RWPE1 (cell line): Measurements from ENCODE around the gene ADI1.

Experiments
- CTCF ChIA-PET: fragments of 350-600 bp; sonication (Branson Sonifier 250); formaldehyde crosslinking; extraction: SDS; loops from one replicate; lab custom pipeline; 2021; lab: Yijun Ruan, JAX
- POLR2A ChIA-PET: fragments of 400-600 bp; formaldehyde crosslinking; extraction: SDS; loops from one replicate; lab custom pipeline; 2020; ENCODE audit warnings: antibody characterized with exemption; ENCODE audit not compliant: low non-redundant PET; lab: Yijun Ruan, JAX
- DNase-seq: peaks from one replicate; pipeline ENCODE4 v3.0.0; 2012; ENCODE audit warnings: low spot score
- H3K27ac ChIP-seq: fragments of 450-650 bp; 2 replicates; pipeline ENCODE4 v1.5.1; 2017
- CTCF ChIP-seq: fragments of 450-650 bp; conservative IDR thresholded peaks from 2 replicates; pipeline ENCODE4 v1.5.1; 2017; ENCODE audit warnings: low read depth, mild to moderate bottlenecking

Gene ADI1

DNA sequence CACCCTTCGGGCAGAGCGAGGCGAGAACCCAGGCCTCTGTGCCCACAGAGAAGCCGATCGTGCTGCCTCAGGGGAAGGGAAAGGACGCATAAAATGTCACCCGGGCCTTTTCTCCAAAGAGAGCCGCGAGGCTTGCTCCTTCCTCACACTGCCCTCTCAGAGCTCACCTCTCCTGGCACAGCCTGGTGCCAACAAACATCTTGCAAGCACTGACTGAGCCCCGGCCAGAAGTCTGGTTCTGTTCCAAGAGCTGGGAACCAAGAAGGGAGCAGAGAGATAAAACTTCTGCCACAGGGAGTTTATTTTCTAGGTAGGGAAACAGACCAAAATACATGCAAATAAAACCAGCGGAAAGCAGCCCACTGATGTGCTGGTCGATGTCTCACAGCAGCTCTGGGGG, 13.6 kb upstream of the ADI1 start:
- H3K27ac ChIP-seq, result peak overlapping the region; percentile 99
- no peak for TF ChIP-seq CTCF
- DNase-seq, result no peak
- ChIA-PET POLR2A (no interaction called here), CTCF (no interaction called here)

- peak overlapping the region; percentile 9; the same call in 1 of the 2 replicates for H3K27ac ChIP-seq
- DNase-seq, result no peak
- POLR2A ChIA-PET, result no interaction called here
- TF ChIP-seq CTCF, result no peak
- CTCF ChIA-PET, result no interaction called here
Measured at GRCh38 chr2:3529316-3530025, 10.1 kb upstream of the ADI1 start.

GRCh38 chr2:3527886-3528785, 8.8 kb upstream of the ADI1 start:
- CTCF ChIA-PET, result no interaction called here
- no peak overlapping the region for H3K27ac ChIP-seq
- POLR2A ChIA-PET, result interaction anchor here (0.6 kb wide), 1 partner anchor 8 kb away, joined by 3 read pairs; no protein-coding TSS in a partner anchor
- no peak for TF ChIP-seq CTCF
- DNase-seq, result no peak

DNA sequence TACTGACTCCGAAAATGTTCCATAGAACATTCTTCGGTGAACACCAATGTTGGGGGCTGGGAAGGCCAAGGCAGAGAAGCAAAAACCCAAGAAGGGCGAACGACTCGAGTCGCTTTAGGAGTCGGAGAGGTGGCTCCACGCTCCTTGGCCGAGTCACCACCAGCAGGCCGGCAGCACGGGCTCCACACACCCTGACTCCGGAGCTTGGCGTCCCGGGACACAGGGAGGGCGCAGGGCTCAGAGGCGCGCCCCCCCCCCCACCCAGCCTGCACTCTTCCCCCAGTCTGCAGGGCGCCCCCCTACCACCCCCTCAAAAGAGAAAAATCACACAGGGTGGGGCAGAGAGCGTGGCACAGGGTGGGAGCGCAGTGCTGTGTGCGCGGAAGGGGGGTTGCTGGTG, 7.5 kb upstream of the ADI1 start:
- CTCF ChIA-PET, result no interaction called here
- DNase-seq, result no peak
- no peak for TF ChIP-seq CTCF
- H3K27ac ChIP-seq, result no peak overlapping the region
- POLR2A ChIA-PET, result no interaction called here

DNA sequence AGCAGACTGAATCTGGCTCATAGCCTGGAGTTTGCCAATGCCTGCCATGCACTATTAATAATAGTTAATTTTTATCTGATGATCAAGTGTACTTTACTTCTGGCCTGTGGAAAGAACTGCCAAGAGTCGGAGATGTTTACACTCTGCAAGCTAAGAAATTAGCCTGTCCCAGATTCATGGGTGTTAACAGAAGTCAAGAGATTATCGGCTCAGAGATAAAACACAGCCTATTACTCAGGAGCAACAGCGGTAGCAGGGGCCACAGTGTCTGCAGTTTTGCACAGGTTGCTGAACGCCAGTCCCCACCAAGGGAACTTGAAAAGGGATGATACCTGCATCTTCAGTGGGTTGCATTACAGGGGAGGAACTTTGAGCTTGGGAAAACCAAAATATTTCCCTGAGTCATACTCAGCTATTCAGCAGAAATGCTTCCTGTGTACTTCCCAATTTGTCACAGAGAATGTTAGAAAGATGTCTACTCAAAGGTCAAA, 4.3 kb upstream of the ADI1 start:
- POLR2A ChIA-PET, result no interaction called here
- H3K27ac ChIP-seq, result no peak overlapping the region
- peak; percentile 15 for DNase-seq
- TF ChIP-seq CTCF, result no peak
- CTCF ChIA-PET, result interaction anchor here (0.6 kb wide), 1 partner anchor 1809 kb away, joined by 3 read pairs; no protein-coding TSS in a partner anchor

DNA sequence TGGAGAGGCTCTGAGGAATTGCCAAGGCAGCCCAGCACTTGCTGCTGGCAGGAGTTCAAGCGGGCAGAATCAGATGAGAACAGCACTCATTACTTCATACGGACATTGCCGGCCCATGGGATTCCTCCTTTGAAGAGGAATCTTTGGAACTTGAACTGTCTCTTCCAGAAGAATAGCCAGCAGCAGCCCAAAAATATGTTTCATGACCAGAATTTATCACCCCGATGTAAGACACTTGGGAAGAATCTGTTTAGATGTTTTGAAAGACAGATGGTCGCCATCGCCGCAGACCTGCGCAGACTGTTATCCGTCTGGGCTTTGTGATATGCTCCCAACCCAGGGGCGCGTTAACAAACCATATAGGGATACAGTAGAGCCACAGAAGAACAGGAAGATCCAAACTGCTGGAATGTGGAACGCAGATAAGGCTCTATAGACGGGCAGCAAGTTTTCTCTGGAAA, 3.7 kb upstream of the ADI1 start:
- DNase-seq, result no peak
- no peak for TF ChIP-seq CTCF
- ChIA-PET POLR2A (no interaction called here), CTCF (no interaction called here)
- no peak overlapping the region for H3K27ac ChIP-seq
